HG03045 (cell line): ENCODE data around the gene ESYT1.
"Not testable (repeated sequence)": the region's sequence is repeated elsewhere in the genome, so short reads cannot be mapped to it uniquely, and the experiment has no call there.

Experiments
- ATAC-seq: cut with Tn5 transposase; IDR thresholded peaks from one replicate; pipeline ENCODE4 v1.9.1; 2021; ENCODE audit warnings: mild to moderate bottlenecking, moderate library complexity; ENCODE audit not compliant: unreplicated experiment

Gene ESYT1

GRCh38 chr12:56104109-56104814 is 23.8 kb upstream of the ESYT1 start, which contains the start of gene PA2G4:
PA2G4 (plus strand) TSS chr12:56104559; CDS start chr12:56104738, 179 bp downstream.
- peak; percentile 93 for ATAC-seq

GRCh38 chr12:56104815-56105608 is 23.1 kb upstream of the ESYT1 start:
- ATAC-seq = no peak

GRCh38 chr12:56105609-56105902 is 22.5 kb upstream of the ESYT1 start:
- no peak for ATAC-seq

GRCh38 chr12:56107242-56107641 is 20.8 kb upstream of the ESYT1 start:
- ATAC-seq = no peak

GRCh38 chr12:56110571-56110970 is 17.5 kb upstream of the ESYT1 start:
- no peak for ATAC-seq

- no peak for ATAC-seq
Measured at GRCh38 chr12:56114084-56114483, 14.0 kb upstream of the ESYT1 start.

GRCh38 chr12:56115329-56115728 is 12.7 kb upstream of the ESYT1 start:
- ATAC-seq = no peak

GRCh38 chr12:56116267-56117081 is 11.6 kb upstream of the ESYT1 start, which contains the start of gene RPL41:
RPL41 (plus strand) TSS chr12:56116633.
- peak; percentile 38 for ATAC-seq

GRCh38 chr12:56117082-56117706 is 10.9 kb upstream of the ESYT1 start:
- not testable (repeated sequence) for ATAC-seq

- peak; percentile 83 for ATAC-seq
Measured at GRCh38 chr12:56117778-56118687, 10.0 kb upstream of the ESYT1 start, which contains the start of gene ZC3H10. ZC3H10 (plus strand) TSS chr12:56118266; CDS start chr12:56120563, 2,297 bp downstream.

- ATAC-seq = peak; percentile 1
Measured at GRCh38 chr12:56118688-56119357, 9.2 kb upstream of the ESYT1 start.

GRCh38 chr12:56119361-56119796 is 8.7 kb upstream of the ESYT1 start:
- no peak for ATAC-seq

GRCh38 chr12:56120158-56120846 is 7.8 kb upstream of the ESYT1 start:
- no peak for ATAC-seq

GRCh38 chr12:56121204-56121870 is 6.7 kb upstream of the ESYT1 start:
- ATAC-seq = no peak

GRCh38 chr12:56122637-56123036 is 5.4 kb upstream of the ESYT1 start:
- ATAC-seq = no peak

GRCh38 chr12:56124133-56124532 is 3.9 kb upstream of the ESYT1 start:
- ATAC-seq = no peak

GRCh38 chr12:56126732-56127239 is 1.3 kb upstream of the ESYT1 start:
- ATAC-seq = no peak

- ATAC-seq = no peak
Measured at GRCh38 chr12:56127485-56127887, 581 bp upstream of the ESYT1 start.
